Osteocyte (in vitro differentiated cells): ENCODE data around the gene THUMPD3. TPM values are rescaled to one million over a fixed set of nuclear protein-coding genes. Genes with fewer than 3 reads are reported as not detected.

Experiments
- DNase-seq: peaks from one replicate; pipeline ENCODE4 v3.0.0; 2021; ENCODE audit warnings: mixed read lengths; ENCODE audit not compliant: unreplicated experiment; ENCODE audit errors: extremely low spot score
- H3K27ac Mint-ChIP-seq: one replicate; pipeline ENCODE4 v1.8.0; 2021; ENCODE audit warnings: mild to moderate bottlenecking, mixed read lengths; ENCODE audit not compliant: unreplicated experiment
- H3K27me3 Mint-ChIP-seq: one replicate; pipeline ENCODE4 v1.8.0; 2021; ENCODE audit warnings: mixed read lengths; ENCODE audit not compliant: unreplicated experiment
- H3K36me3 Mint-ChIP-seq: one replicate; pipeline ENCODE4 v1.8.0; 2021; ENCODE audit warnings: mixed read lengths; ENCODE audit not compliant: unreplicated experiment
- H3K4me1 Mint-ChIP-seq: one replicate; pipeline ENCODE4 v1.8.0; 2021; ENCODE audit warnings: mixed read lengths; ENCODE audit not compliant: unreplicated experiment
- H3K4me3 Mint-ChIP-seq: one replicate; pipeline ENCODE4 v1.8.0; 2021; ENCODE audit warnings: mild to moderate bottlenecking, moderate library complexity, mixed read lengths; ENCODE audit not compliant: unreplicated experiment
- H3K9me3 Mint-ChIP-seq: one replicate; pipeline ENCODE4 v1.8.0; 2021; ENCODE audit warnings: mixed read lengths; ENCODE audit not compliant: unreplicated experiment
- CTCF ChIP-seq: fragments of 200-600 bp; sonication (generic); IDR thresholded peaks from 2 replicates; pipeline ENCODE4 v1.5.0; 2021; ENCODE audit warnings: antibody characterized with exemption, mild to moderate bottlenecking, moderate library complexity
- total RNA-seq: library from RNA; stranded (reverse); gene quantifications from 2 replicates; pipeline ENCODE4 v1.2.1, GENCODE V29; 2021

Gene THUMPD3
- total RNA-seq, 1 donor from 2014 or later = 45.4 TPM

GRCh38 chr3:9406856-9407626 lies 44.2 kb downstream of the THUMPD3 start:
- H3K9me3 Mint-ChIP-seq = no peaks in the 10 kb centered on the region
- no peak overlapping the region for H3K4me3 Mint-ChIP-seq
- H3K27ac Mint-ChIP-seq = peak overlapping the region; percentile 41
- peaks cover 74% of the 10 kb centered on the region for H3K4me1 Mint-ChIP-seq
- no peaks in the 10 kb centered on the region for H3K27me3 Mint-ChIP-seq
- peaks cover 6% of the 10 kb centered on the region for H3K36me3 Mint-ChIP-seq
- DNase-seq = no peak
- TF ChIP-seq CTCF = no peak

GRCh38 chr3:9408061-9408460 lies 45.2 kb downstream of the THUMPD3 start:
- peaks cover 70% of the 10 kb centered on the region for H3K4me1 Mint-ChIP-seq
- no peaks in the 10 kb centered on the region for H3K9me3 Mint-ChIP-seq
- no peak for DNase-seq
- no peak overlapping the region for H3K4me3 Mint-ChIP-seq
- H3K27ac Mint-ChIP-seq = no peak overlapping the region
- no peak for TF ChIP-seq CTCF
- peaks cover 6% of the 10 kb centered on the region for H3K36me3 Mint-ChIP-seq
- no peaks in the 10 kb centered on the region for H3K27me3 Mint-ChIP-seq

DNA sequence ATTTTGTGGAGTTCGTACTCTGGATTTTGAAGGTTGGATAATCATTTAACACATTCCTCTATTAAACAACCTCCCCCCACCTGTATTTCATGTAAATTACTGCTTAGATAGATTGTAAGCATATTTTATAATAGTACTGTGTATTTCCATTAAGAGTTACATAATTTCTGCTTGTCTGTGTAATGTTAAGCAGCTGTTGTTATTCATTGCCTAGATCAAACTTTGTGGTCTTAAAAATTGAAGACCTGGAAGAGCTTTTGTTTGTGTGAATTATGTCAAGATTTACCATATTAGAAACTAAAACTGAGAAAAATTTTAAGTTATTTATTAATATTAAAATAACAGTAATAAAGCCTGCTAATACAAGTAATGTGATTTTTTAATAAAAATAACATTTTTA lies 45.7 kb downstream of the THUMPD3 start:
- Mint-ChIP-seq H3K4me3 (no peak overlapping the region), H3K36me3 (peaks cover 7% of the 10 kb centered on the region), H3K9me3 (no peaks in the 10 kb centered on the region), H3K27ac (peak overlapping the region; percentile 52), H3K27me3 (no peaks in the 10 kb centered on the region), H3K4me1 (peaks cover 69% of the 10 kb centered on the region)
- no peak for DNase-seq
- no peak for TF ChIP-seq CTCF

GRCh38 chr3:9409981-9410854 lies 47.4 kb downstream of the THUMPD3 start:
- Mint-ChIP-seq H3K27ac (no peak overlapping the region), H3K36me3 (peaks cover 10% of the 10 kb centered on the region), H3K9me3 (no peaks in the 10 kb centered on the region), H3K4me1 (peaks cover 62% of the 10 kb centered on the region), H3K27me3 (no peaks in the 10 kb centered on the region), H3K4me3 (no peak overlapping the region)
- no peak for DNase-seq
- no peak for TF ChIP-seq CTCF

DNA sequence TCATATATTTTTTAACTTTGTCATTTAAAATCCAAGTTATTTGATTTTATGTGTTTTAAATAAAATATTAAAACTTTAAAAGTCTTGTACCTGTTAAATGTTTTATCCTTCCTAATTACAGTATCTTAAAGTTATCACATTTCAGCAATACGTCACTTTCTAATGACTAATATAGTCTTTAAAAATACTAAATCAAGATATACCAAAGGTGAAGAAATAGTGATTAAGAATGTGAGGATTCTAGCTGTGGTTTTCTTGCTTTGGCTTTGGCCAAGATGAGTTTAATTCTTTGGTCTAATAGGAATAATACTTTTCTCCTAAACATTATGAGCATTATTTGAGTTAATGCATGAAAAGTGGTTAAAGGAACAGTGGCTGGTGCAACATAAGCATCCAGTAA lies 48.4 kb downstream of the THUMPD3 start:
- Mint-ChIP-seq H3K36me3 (peaks cover 15% of the 10 kb centered on the region), H3K27me3 (no peaks in the 10 kb centered on the region), H3K27ac (peak overlapping the region; percentile 14), H3K9me3 (no peaks in the 10 kb centered on the region), H3K4me1 (peaks cover 57% of the 10 kb centered on the region), H3K4me3 (no peak overlapping the region)
- no peak for TF ChIP-seq CTCF
- no peak for DNase-seq
